BLaER1 treated with 17β-estradiol and CSF1 and Interleukin-3, amounts not matched to agents 10 nM and 100 nM (cell line): ENCODE data around the gene ROBO2.

Experiments
- H3K27ac ChIP-seq, 11 experiments: shearing (Covaris generic); formaldehyde crosslinking; 2 replicates each; pipeline ENCODE4 v1.8.1; 2022
- H3K27me3 ChIP-seq, 11 experiments: shearing (Covaris generic); formaldehyde crosslinking; 2 replicates each; pipeline ENCODE4 v1.8.1; 2022
- H3K36me3 ChIP-seq, 11 experiments: shearing (Covaris generic); formaldehyde crosslinking; 2 replicates each; pipeline ENCODE4 v1.8.1; 2022
- H3K4me1 ChIP-seq, 10 experiments: shearing (Covaris generic); formaldehyde crosslinking; 2 replicates each; pipeline ENCODE4 v1.8.1; 2022
- H3K4me2 ChIP-seq, 11 experiments: shearing (Covaris generic); formaldehyde crosslinking; 2 replicates each; pipeline ENCODE4 v1.8.1; 2022
- H3K4me3 ChIP-seq, 10 experiments: shearing (Covaris generic); formaldehyde crosslinking; 2 replicates each; pipeline ENCODE4 v1.8.1; 2022
- H3K9ac ChIP-seq, 11 experiments: shearing (Covaris generic); formaldehyde crosslinking; 2 replicates each; pipeline ENCODE4 v1.8.1; 2022
- H3K9me3 ChIP-seq, 11 experiments: shearing (Covaris generic); formaldehyde crosslinking; replicated peaks in 1 of 11; 2 replicates each; pipeline ENCODE4 v1.8.1; 2022
- H4K20me1 ChIP-seq, 11 experiments: shearing (Covaris generic); formaldehyde crosslinking; 2 replicates each; pipeline ENCODE4 v1.8.1; 2022
- Cebpa-rat ChIP-seq, 11 experiments: shearing (Covaris generic); IDR thresholded peaks; 2 replicates each; pipeline ENCODE4 v1.8.1; 2022

Gene ROBO2

DNA sequence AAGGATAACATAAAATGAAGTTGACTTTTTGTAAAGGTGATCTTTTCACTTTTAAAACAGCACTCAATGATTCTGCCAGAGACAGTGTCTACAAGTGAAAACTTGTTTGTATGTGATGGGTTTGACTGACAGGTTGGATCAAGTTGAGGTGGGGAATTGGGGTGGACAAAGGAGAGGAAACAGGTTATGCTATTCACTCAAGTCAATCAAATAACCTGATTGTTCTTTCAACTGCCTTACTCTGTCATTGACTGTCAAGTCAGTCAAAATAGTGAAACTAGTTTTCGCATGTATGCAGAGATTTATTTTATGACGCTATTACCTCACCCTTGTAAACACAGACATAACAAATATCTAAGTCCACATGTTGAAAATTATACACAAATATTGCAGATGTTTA is 187.7 kb downstream of the ROBO2 start:
- Histone ChIP-seq H3K9ac (no peak overlapping the region), H3K36me3 (no peaks in the 10 kb centered on the region), H3K9me3 (no peaks in the 10 kb centered on the region), H3K4me1 (no peaks in the 10 kb centered on the region), H3K27ac (no peak overlapping the region), H3K27me3 (no peaks in the 10 kb centered on the region), H4K20me1 (no peaks in the 10 kb centered on the region), H3K4me2 (no peak overlapping the region), H3K4me3 (no peak overlapping the region)
- TF ChIP-seq Cebpa-rat (IDR thresholded peaks at IDR 0.05) = no peak

DNA sequence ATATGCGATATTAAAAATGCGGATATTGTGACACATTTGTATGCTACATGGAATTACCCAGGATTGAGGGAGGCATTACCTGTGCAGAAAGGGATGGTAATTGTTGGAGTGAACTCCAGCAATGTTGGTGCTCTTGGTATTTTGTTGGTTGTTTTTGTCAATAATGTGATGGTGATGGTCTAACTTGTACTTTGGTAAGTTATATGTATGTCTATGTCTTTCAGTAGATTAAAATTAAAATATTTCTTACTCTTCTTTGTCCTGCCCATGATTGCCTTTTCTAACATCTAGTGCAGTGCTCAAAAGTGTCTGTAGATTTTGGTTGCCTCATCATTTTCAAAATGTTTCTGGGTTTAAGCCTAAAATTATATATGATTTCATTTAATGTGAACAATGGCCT is 192.7 kb downstream of the ROBO2 start:
- no peak overlapping the region for H3K9ac ChIP-seq
- no peaks in the 10 kb centered on the region for H3K4me1 ChIP-seq
- H3K27ac ChIP-seq = no peak overlapping the region
- H3K27me3 ChIP-seq = no peaks in the 10 kb centered on the region
- no peak overlapping the region for H3K4me2 ChIP-seq
- no peaks in the 10 kb centered on the region for H3K36me3 ChIP-seq
- no peaks in the 10 kb centered on the region for H3K9me3 ChIP-seq
- no peak overlapping the region for H3K4me3 ChIP-seq
- TF ChIP-seq Cebpa-rat (IDR thresholded peaks at IDR 0.05) = no peak
- no peaks in the 10 kb centered on the region for H4K20me1 ChIP-seq

DNA sequence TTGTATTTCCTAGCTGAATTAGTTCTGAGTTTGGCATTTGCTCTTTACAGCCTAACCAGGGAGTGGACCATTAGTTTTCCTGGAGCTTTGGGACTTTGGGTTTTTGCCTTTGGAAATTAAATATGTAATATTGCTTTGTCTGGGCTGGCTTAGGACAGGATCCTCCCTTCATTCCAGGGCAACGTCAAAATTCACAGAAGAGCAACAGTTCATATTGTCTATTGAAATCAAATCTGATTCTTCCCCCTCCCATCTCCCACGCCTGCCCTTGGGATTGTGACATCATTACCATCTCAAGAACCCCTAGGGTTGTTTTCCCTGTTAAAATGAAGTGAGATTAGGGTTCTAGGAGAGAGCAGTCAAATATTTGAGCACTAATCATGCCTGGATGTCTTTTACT is 194.1 kb downstream of the ROBO2 start:
- Histone ChIP-seq H3K27me3 (no peaks in the 10 kb centered on the region), H4K20me1 (no peaks in the 10 kb centered on the region), H3K36me3 (no peaks in the 10 kb centered on the region), H3K9ac (no peak overlapping the region), H3K4me2 (no peak overlapping the region), H3K9me3 (peaks cover 0 to 4% (median 2%) of the 10 kb centered on the region in 11 experiments; a peak in 7 of 22 replicates), H3K4me1 (no peaks in the 10 kb centered on the region), H3K4me3 (no peak overlapping the region), H3K27ac (no peak overlapping the region)
- TF ChIP-seq Cebpa-rat (IDR thresholded peaks at IDR 0.05) = no peak

DNA sequence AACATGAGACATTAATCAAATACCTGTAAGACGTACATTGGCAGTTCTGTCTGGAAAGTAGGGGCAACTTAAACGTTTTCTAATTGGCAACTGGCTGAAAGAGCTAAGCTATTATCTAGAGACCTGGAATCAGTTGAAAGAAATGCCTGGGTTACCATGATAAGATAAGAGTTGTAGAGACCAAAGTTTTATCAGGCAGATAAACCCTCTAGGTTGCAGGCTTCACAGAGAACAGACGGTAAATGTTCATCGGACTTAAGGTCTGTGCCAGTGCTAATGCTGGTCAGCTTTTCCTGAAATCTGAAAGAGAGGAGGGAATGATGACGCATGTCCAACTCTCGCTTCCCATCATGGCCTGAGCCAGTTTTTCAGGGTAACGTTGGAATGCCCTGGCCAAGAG is 196.2 kb downstream of the ROBO2 start:
- no peak overlapping the region for H3K27ac ChIP-seq
- no peak overlapping the region for H3K9ac ChIP-seq
- H4K20me1 ChIP-seq = no peaks in the 10 kb centered on the region
- no peak overlapping the region for H3K4me2 ChIP-seq
- no peaks in the 10 kb centered on the region for H3K27me3 ChIP-seq
- H3K4me3 ChIP-seq = no peak overlapping the region
- H3K36me3 ChIP-seq = no peaks in the 10 kb centered on the region
- no peak for TF ChIP-seq Cebpa-rat (IDR thresholded peaks at IDR 0.05)
- H3K9me3 ChIP-seq = peaks cover 6 to 18% (median 14%) of the 10 kb centered on the region in 11 experiments; a peak in 18 of 22 replicates
- no peaks in the 10 kb centered on the region for H3K4me1 ChIP-seq

DNA sequence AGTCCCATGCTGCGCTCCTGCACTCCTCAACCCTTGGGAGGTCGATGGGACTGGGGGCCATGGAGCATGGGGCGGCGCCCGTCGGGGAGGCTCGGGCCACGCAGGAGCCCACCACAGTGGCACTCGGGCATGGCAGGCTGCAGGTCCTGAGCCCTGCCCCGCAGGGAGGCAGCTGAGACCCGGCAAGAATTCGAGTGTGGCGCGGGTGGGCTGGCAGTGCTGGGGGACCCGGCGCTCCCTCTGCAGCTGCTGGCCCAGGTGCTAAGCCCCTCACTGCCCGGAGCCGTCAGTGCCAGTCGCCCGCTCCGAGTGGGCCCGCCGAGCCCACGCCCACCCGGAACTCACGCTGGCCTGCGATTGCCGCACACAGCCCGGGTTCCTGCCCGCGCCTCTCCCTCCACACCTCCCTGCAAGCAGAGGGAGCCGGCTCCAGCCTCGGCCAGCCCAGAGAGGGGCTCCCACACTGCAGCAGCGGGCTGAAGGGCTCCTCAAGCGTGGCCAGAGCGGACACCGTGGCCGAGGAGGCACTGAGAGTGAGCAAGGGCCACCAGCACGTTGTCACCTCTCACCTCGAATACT is 200.3 kb downstream of the ROBO2 start:
- H3K4me3 ChIP-seq = no peak overlapping the region
- H3K27ac ChIP-seq = no peak overlapping the region
- TF ChIP-seq Cebpa-rat (IDR thresholded peaks at IDR 0.05) = no peak
- no peak overlapping the region for H3K4me2 ChIP-seq
- H4K20me1 ChIP-seq = no peaks in the 10 kb centered on the region
- no peaks in the 10 kb centered on the region for H3K4me1 ChIP-seq
- no peaks in the 10 kb centered on the region for H3K36me3 ChIP-seq
- H3K27me3 ChIP-seq = no peaks in the 10 kb centered on the region
- no peak overlapping the region for H3K9ac ChIP-seq
- H3K9me3 ChIP-seq = peaks cover 6 to 18% (median 14%) of the 10 kb centered on the region in 11 experiments; a peak in 18 of 22 replicates

DNA sequence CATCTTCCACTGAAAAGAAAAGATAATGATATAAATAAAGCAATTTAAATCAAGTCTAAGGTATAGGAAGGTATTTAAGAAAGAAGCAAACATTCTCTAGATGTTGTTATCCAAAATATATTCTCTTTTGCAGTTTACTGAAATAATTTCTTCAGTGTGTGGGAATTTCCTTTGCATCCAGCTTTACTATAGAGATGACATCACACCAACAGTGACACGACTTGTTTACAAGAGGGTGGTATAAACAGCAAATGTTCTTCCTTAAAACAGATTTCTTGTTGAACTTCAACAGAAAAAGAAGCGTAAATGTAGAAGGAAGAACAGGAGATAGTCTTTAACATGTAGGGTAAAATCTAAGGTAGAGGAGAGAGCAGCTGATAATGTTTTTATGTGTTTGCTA is 202.5 kb downstream of the ROBO2 start:
- H3K9ac ChIP-seq = no peak overlapping the region
- TF ChIP-seq Cebpa-rat (IDR thresholded peaks at IDR 0.05) = no peak
- H3K4me2 ChIP-seq = no peak overlapping the region
- H3K9me3 ChIP-seq = peaks cover 6 to 18% (median 14%) of the 10 kb centered on the region in 11 experiments; a peak in 18 of 22 replicates
- no peaks in the 10 kb centered on the region for H3K4me1 ChIP-seq
- no peak overlapping the region; a peak in 1 of 22 replicates for H3K27ac ChIP-seq
- H3K4me3 ChIP-seq = no peak overlapping the region
- no peaks in the 10 kb centered on the region for H3K27me3 ChIP-seq
- no peaks in the 10 kb centered on the region for H4K20me1 ChIP-seq
- H3K36me3 ChIP-seq = no peaks in the 10 kb centered on the region

DNA sequence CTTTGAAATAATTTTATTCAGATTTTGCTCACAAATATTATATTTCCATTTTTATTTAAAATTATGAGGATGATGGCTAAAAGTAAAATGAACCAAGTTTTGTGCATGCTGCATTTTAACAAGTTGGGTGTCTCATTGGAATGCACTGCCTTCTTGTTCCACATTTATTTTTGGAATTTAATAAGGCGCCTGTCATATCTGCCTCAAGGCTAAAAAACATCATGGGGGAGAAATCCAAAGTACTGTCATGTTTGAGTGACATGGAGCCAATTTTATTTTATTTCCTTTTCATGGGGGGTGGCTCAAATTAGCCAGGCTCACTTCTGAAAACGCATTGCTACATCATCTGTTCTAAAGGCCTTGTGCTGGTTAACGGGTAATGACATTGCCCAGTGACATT is 205.1 kb downstream of the ROBO2 start:
- peaks cover 4 to 11% (median 6%) of the 10 kb centered on the region in 11 experiments; a peak in 16 of 22 replicates for H3K9me3 ChIP-seq
- H3K9ac ChIP-seq = no peak overlapping the region
- no peaks in the 10 kb centered on the region for H3K4me1 ChIP-seq
- H3K27ac ChIP-seq = no peak overlapping the region
- TF ChIP-seq Cebpa-rat (IDR thresholded peaks at IDR 0.05) = no peak
- no peaks in the 10 kb centered on the region for H4K20me1 ChIP-seq
- no peaks in the 10 kb centered on the region for H3K36me3 ChIP-seq
- no peaks in the 10 kb centered on the region for H3K27me3 ChIP-seq
- H3K4me2 ChIP-seq = no peak overlapping the region
- H3K4me3 ChIP-seq = no peak overlapping the region

DNA sequence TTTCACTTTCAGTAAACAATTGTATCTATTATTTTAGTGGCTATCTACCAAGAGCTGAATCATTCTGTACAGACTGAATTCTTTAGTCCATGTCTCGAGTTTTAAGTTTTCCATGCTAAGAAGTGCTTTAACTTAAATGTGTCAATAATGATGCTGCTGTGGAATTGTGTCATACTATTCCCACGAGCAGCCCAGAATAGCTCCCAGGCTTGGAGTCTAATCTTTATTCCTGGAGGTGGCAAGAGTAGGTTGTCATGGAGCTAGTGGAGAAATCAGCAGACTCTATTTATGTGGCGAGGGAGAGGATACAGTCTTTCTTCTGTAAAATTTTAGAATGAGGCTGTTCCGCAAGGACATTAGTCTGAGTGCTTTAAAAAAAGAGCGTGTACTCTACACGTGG is 207.2 kb downstream of the ROBO2 start:
- Histone ChIP-seq H3K4me1 (peaks cover 0 to 5% (median 0%) of the 10 kb centered on the region in 10 experiments; a peak in 2 of 20 replicates), H3K4me3 (no peak overlapping the region)
- no peak for TF ChIP-seq Cebpa-rat (IDR thresholded peaks at IDR 0.05)

DNA sequence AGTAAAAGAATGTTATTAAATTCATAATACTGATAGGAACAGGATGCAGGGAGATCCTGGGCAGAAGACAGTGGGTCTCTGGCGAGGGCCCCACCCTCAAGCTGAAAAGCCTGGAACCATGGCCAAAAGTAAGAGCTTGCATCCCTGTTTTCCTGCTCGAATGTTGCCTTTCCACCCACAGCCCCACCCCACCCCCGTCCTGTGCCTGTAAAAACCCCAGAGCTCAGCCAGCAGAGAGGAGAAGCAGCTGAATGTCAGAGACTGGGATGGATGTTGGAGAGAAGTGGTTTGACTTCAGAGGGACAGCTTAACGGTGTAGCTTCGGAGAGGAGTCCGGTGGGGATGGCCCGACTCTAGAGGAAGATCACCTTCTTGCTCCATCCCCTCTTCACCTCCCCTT is 207.9 kb downstream of the ROBO2 start:
- no peak for TF ChIP-seq Cebpa-rat (IDR thresholded peaks at IDR 0.05)
- no peak overlapping the region for H3K9ac ChIP-seq

More for the DNA sequence above, 207.2 kb downstream of the ROBO2 start:
- H4K20me1 ChIP-seq = no peaks in the 10 kb centered on the region
- H3K36me3 ChIP-seq = no peaks in the 10 kb centered on the region
- peaks cover 0 to 5% (median 0%) of the 10 kb centered on the region in 11 experiments; a peak in 2 of 22 replicates for H3K9me3 ChIP-seq
- H3K9ac ChIP-seq = no peak overlapping the region
- no peaks in the 10 kb centered on the region for H3K27me3 ChIP-seq
- H3K4me2 ChIP-seq = no peak overlapping the region
- no peak overlapping the region for H3K27ac ChIP-seq

DNA sequence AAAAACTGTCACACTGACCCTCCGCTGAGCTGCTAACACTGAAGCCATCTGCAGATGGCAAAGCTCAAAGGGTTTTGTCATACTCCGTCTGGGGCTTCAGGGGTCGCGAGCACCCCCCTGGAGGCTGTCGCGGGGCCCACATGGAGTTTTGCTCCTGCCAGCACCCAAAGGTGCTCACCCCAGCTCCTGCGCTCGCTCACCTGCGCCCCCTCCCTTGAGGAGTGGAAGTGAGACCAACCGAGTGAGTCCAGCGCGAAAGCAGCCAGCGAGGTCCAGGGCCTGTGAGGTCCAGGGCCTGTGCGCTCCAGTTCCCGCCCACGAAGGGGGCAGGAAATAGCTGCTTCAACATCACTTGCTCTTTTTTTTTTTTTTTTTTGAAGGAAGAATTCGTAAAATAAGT is 208.5 kb downstream of the ROBO2 start:
- Histone ChIP-seq H3K4me2 (no peak overlapping the region), H3K4me1 (peaks cover 0 to 7% (median 0%) of the 10 kb centered on the region in 10 experiments; a peak in 2 of 20 replicates), H3K36me3 (no peaks in the 10 kb centered on the region), H3K27ac (no peak overlapping the region), H3K9me3 (peaks cover 0 to 5% (median 0%) of the 10 kb centered on the region in 11 experiments; a peak in 2 of 22 replicates), H3K27me3 (no peaks in the 10 kb centered on the region), H4K20me1 (no peaks in the 10 kb centered on the region), H3K4me3 (no peak overlapping the region), H3K9ac (no peak overlapping the region)
- no peak for TF ChIP-seq Cebpa-rat (IDR thresholded peaks at IDR 0.05)

More for the DNA sequence above, 207.9 kb downstream of the ROBO2 start:
- no peaks in the 10 kb centered on the region for H3K36me3 ChIP-seq
- H3K4me2 ChIP-seq = no peak overlapping the region
- peaks cover 0 to 5% (median 0%) of the 10 kb centered on the region in 11 experiments; a peak in 2 of 22 replicates for H3K9me3 ChIP-seq
- H3K4me1 ChIP-seq = peaks cover 0 to 7% (median 0%) of the 10 kb centered on the region in 10 experiments; a peak in 2 of 20 replicates
- no peaks in the 10 kb centered on the region for H3K27me3 ChIP-seq
- no peak overlapping the region for H3K4me3 ChIP-seq
- no peaks in the 10 kb centered on the region for H4K20me1 ChIP-seq
- no peak overlapping the region for H3K27ac ChIP-seq
